ENCODE data around the gene UNC5C.

The UNC5C gene

GRCh38 chr4:95551653-95552052 lies 2.9 kb upstream of the UNC5C start:
- DNase-seq (ENCODE audit: low spot score in 2 of 2) (no peak), ATAC-seq (ENCODE audit: low read depth) (no peak)
- Mint-ChIP-seq H3K27me3 (peaks cover 5% of the 10 kb centered on the region), H3K4me1 (peaks cover 2% of the 10 kb centered on the region), H3K36me3 (no peaks in the 10 kb centered on the region), H3K27ac (no peak overlapping the region), H3K4me3 (no peak overlapping the region), H3K9me3 (no peaks in the 10 kb centered on the region)

GRCh38 chr4:95550115-95550987 lies 1.6 kb upstream of the UNC5C start:
- ATAC-seq (ENCODE audit: low read depth) (no peak), DNase-seq (ENCODE audit: low spot score in 2 of 2) (no peak)
- Mint-ChIP-seq H3K36me3 (no peaks in the 10 kb centered on the region), H3K9me3 (no peaks in the 10 kb centered on the region), H3K27ac (no peak overlapping the region), H3K4me3 (no peak overlapping the region), H3K27me3 (peaks cover 5% of the 10 kb centered on the region), H3K4me1 (peaks cover 2% of the 10 kb centered on the region)

DNA sequence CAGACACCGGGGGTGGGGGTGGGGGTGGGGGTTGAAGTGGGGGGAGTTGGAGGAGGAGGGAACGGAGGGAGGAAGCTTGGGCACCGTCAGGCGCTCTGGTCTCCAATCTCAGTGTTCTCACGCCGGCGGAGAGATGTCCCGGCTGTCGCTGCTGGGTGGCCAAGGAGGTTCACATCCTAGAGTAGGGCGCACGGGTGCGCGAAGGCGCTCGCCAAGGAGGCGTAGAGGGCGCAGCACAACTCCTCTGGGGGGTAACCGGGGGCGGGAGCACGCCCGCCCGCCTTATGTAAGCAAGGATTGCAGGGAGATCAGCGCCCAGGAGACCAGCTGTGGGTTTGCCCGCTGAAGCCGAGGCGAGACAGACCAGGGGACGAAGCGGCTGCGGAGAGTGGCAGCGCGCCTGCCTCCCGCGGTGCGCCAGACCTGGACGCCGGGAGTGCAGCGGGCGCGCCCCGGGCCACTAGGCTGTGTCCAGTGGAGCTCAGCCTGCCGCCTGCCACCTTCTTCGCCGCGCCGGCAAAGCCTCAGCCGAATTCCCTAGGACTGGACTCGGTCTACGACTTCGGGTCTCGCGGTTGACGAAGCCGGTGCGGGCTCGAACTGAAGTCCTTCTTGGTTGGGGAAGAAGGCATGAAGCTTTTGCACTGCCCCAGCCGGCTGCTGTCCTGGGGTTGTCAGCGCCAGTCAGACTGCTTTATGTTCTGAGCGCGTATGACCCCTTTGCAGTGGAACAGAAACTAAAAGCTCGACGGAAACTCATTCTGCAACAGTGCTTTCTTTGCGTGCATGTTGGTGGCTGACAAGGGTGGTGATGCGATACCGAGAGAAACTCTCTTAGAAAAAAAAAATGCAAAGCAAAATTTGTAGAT lies 707 bp upstream of the UNC5C start:
- DNase-seq (ENCODE audit: low spot score in 2 of 2), result no peak
- ATAC-seq (ENCODE audit: low read depth), result no peak
- Mint-ChIP-seq H3K27me3 (peaks cover 5% of the 10 kb centered on the region), H3K4me3 (peak overlapping the region; percentile 28), H3K36me3 (no peaks in the 10 kb centered on the region), H3K27ac (no peak overlapping the region), H3K9me3 (no peaks in the 10 kb centered on the region), H3K4me1 (peaks cover 2% of the 10 kb centered on the region)

DNA sequence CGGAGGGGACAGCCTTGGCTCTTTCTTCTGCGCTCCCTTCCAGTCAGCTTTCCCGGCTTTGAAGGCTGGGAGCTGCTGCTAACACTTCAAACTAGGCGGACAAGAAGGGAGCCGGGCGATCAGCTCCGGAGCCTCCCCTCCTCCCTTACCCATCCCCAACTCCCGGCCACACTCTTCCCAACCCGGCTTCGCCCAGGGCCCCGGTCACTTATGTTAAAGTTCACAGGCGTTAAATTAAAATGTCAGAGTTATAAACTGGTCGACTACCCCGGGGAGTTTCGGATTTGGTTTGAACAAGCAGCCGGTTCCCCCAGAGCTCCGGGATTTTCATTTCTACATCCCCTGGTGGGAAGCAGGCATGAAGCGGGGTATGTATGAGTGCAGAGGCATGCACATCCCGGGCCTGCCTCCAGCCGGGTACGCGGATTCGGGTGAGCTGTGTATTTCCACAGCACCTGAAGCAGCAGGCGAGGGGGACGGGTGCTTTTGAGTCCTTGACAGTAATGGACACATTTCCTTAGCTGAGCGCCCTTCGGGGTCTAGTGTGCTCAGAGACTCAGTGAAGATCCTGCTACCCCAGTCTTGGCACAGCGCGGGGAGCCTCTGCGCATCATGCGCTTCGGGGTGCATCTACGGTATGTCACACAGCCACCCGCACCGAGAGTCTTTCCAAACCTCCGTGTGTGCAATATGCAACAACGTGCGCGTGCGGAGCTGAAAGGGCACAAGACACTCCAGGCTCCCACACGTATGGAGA lies 880 bp downstream of the UNC5C start:
- no peak overlapping the region for H3K4me3 Mint-ChIP-seq
- no peak for ATAC-seq (ENCODE audit: low read depth)
- H3K9me3 Mint-ChIP-seq, result no peaks in the 10 kb centered on the region
- no peak for DNase-seq (ENCODE audit: low spot score in 2 of 2)
- peaks cover 5% of the 10 kb centered on the region for H3K27me3 Mint-ChIP-seq
- peaks cover 2% of the 10 kb centered on the region for H3K4me1 Mint-ChIP-seq
- H3K27ac Mint-ChIP-seq, result no peak overlapping the region
- no peaks in the 10 kb centered on the region for H3K36me3 Mint-ChIP-seq

DNA sequence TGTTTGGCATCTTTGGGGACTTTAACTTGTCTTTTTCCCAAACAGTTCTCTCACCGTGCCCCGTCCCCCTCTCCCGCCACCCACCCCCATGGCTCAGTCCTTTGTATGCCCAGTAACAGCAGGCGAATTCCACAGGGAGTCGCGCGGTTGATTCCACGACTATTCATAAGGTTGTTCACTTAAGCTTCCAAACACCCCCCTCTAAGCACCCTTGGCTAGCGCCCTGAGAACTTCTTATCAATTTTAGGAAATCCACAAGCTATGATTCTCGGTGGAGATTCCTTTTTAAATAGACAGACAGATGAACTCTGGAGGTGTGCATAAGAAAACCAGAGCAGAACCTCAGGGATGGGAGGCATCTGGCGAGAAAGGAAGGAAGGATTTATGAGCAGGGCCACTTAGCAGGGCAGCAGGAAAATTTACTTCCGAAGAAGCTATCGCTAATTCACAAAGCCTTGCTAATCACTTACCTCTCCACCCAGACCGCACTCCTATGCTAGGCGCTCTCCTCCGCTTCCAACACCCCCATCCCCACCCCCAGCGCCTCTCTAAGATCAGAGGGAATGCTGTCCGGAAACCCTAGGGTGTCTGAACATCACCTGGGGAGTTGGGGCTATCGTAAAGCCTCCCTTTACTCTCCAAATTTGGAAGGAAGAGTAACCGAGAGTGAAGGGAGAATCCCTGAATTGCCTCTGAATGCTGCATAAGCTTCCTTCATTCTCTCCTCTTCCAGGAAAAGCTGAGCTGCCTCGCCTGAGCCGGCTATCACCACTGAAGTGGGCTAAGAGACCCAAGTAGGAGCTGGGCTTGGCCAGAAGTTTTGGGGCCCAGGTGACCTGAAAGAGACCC lies 1.7 kb downstream of the UNC5C start:
- DNase-seq (ENCODE audit: low spot score in 2 of 2) (no peak), ATAC-seq (ENCODE audit: low read depth) (no peak)
- no peak overlapping the region for H3K27ac Mint-ChIP-seq
- peaks cover 5% of the 10 kb centered on the region for H3K27me3 Mint-ChIP-seq
- no peak overlapping the region for H3K4me3 Mint-ChIP-seq
- H3K36me3 Mint-ChIP-seq, result no peaks in the 10 kb centered on the region
- H3K9me3 Mint-ChIP-seq, result no peaks in the 10 kb centered on the region
- peaks cover 2% of the 10 kb centered on the region for H3K4me1 Mint-ChIP-seq

GRCh38 chr4:95546221-95546620 lies 2.6 kb downstream of the UNC5C start:
- DNase-seq (ENCODE audit: low spot score in 2 of 2), result no peak
- H3K27me3 Mint-ChIP-seq, result peaks cover 5% of the 10 kb centered on the region
- H3K27ac Mint-ChIP-seq, result no peak overlapping the region
- H3K4me1 Mint-ChIP-seq, result peaks cover 2% of the 10 kb centered on the region
- no peaks in the 10 kb centered on the region for H3K9me3 Mint-ChIP-seq
- H3K36me3 Mint-ChIP-seq, result no peaks in the 10 kb centered on the region
- H3K4me3 Mint-ChIP-seq, result no peak overlapping the region
- ATAC-seq (ENCODE audit: low read depth), result no peak

GRCh38 chr4:95545546-95545945 lies 3.2 kb downstream of the UNC5C start:
- Mint-ChIP-seq H3K27me3 (peaks cover 5% of the 10 kb centered on the region), H3K4me1 (peaks cover 2% of the 10 kb centered on the region), H3K4me3 (no peak overlapping the region), H3K27ac (no peak overlapping the region), H3K36me3 (no peaks in the 10 kb centered on the region), H3K9me3 (no peaks in the 10 kb centered on the region)
- DNase-seq (ENCODE audit: low spot score in 2 of 2) (no peak), ATAC-seq (ENCODE audit: low read depth) (no peak)

GRCh38 chr4:95544113-95545103 lies 4.4 kb downstream of the UNC5C start:
- Mint-ChIP-seq H3K4me3 (no peak overlapping the region), H3K4me1 (no peaks in the 10 kb centered on the region), H3K9me3 (no peaks in the 10 kb centered on the region), H3K27ac (no peak overlapping the region), H3K36me3 (no peaks in the 10 kb centered on the region), H3K27me3 (peaks cover 1% of the 10 kb centered on the region)
- no peak for DNase-seq (ENCODE audit: low spot score in 2 of 2)
- ATAC-seq (ENCODE audit: low read depth), result no peak

DNA sequence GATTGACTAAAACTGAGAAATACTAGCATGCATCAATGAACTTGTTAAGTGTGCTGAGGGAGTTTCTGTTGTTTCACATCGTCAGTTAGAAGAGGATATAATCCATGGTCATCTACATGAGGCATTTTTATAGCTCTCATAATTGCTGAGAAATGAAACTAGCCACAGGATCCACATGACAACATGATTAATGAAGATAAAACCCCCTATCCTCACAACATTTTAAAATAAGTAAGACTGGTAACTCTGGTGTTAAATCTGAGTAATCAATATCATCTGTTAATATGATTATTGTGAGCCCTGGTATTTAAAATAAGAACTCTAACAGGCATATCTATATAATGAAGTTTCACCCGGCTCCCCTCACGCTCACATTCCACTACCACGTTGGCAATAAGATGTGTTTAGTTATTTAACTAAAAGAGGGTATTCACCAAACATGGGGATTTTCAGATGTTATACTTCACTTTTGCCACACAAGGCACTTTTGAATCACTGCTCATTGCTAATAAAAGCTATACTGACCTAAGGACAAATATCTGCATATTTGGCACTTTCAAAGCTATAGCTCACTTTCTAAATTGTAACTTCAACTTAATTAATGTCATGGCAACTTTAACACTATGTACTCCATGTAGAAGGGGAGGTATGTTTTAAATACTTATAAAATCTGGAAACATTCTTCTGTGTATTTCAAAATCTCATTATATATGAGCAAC lies 6.7 kb downstream of the UNC5C start:
- H3K9me3 Mint-ChIP-seq, result no peaks in the 10 kb centered on the region
- no peaks in the 10 kb centered on the region for H3K4me1 Mint-ChIP-seq
- no peaks in the 10 kb centered on the region for H3K27me3 Mint-ChIP-seq
- H3K27ac Mint-ChIP-seq, result no peak overlapping the region
- DNase-seq (ENCODE audit: low spot score in 2 of 2), result no peak
- H3K36me3 Mint-ChIP-seq, result no peaks in the 10 kb centered on the region
- ATAC-seq (ENCODE audit: low read depth), result no peak
- no peak overlapping the region for H3K4me3 Mint-ChIP-seq

DNA sequence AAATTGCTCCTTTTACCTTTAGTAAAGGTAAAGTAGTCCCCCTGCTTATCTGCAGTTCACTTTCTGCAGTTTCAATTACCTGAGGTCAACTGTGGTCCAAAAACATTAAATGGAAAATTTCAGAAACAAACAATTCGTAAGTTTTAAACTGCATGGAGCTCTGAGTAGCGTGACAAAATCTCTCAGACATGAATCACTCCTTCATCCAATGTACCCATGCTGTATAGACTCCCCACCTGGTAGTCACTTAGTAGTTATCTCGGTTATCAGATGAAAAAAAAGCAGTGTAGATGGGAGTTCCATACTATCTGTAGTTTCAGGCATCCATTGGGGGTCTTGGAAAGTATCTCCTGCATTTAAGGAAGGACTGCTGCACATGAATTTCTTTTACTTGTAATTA lies 7.7 kb downstream of the UNC5C start:
- H3K27me3 Mint-ChIP-seq, result no peaks in the 10 kb centered on the region
- H3K27ac Mint-ChIP-seq, result no peak overlapping the region
- H3K4me3 Mint-ChIP-seq, result no peak overlapping the region
- no peaks in the 10 kb centered on the region for H3K9me3 Mint-ChIP-seq
- no peaks in the 10 kb centered on the region for H3K4me1 Mint-ChIP-seq
- DNase-seq (ENCODE audit: low spot score in 2 of 2) (no peak), ATAC-seq (ENCODE audit: low read depth) (no peak)
- no peaks in the 10 kb centered on the region for H3K36me3 Mint-ChIP-seq

- H3K27me3 Mint-ChIP-seq, result no peaks in the 10 kb centered on the region
Observed at GRCh38 chr4:95540227-95540626, 8.5 kb downstream of the UNC5C start.

DNA sequence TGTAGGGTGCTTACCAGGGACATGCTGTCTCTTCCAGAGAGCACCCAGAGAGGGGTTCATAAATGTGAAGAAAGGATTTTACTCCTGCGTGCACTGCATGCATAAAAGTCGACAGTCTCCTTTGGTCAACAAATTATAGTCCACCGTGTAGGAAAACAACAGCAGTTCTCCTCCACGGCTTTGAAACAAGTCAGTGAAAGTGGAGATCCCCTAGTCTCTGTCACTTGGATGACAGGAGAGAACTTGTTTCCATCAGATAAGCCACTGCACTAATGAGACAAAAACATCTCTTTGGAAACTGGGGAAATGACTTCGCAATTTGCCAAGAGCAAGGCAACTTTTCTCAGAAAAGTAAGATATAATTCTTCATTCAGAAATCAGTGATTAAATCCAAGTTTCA lies 9.7 kb downstream of the UNC5C start:
- no peak overlapping the region for H3K27ac Mint-ChIP-seq
- no peaks in the 10 kb centered on the region for H3K27me3 Mint-ChIP-seq
- H3K9me3 Mint-ChIP-seq, result no peaks in the 10 kb centered on the region
- H3K36me3 Mint-ChIP-seq, result no peaks in the 10 kb centered on the region
- H3K4me3 Mint-ChIP-seq, result no peak overlapping the region
- DNase-seq (ENCODE audit: low spot score in 2 of 2) (no peak), ATAC-seq (ENCODE audit: low read depth) (no peak)
- H3K4me1 Mint-ChIP-seq, result no peaks in the 10 kb centered on the region

More at GRCh38 chr4:95540227-95540626, 8.5 kb downstream of the UNC5C start:
- Mint-ChIP-seq H3K36me3 (no peaks in the 10 kb centered on the region), H3K4me3 (no peak overlapping the region), H3K9me3 (no peaks in the 10 kb centered on the region), H3K4me1 (no peaks in the 10 kb centered on the region), H3K27ac (no peak overlapping the region)
- no peak for DNase-seq (ENCODE audit: low spot score in 2 of 2)
- ATAC-seq (ENCODE audit: low read depth), result no peak

All from memory B cell (primary cell).